DOHH2 (cell line): ENCODE results near the gene STX17.

Experiments
- EZH2phosphoT487 ChIP-seq: fragments of 200-600 bp; sonication (generic); IDR thresholded peaks from 2 replicates; pipeline ENCODE4 v1.6.1; 2017; ENCODE audit warnings: borderline replicate concordance, mild to moderate bottlenecking, antibody characterized with exemption, low read length, moderate library complexity, mixed read lengths
- TF ChIP-seq, protein P1 (sequence below): fragments of 200-600 bp; sonication (generic); IDR thresholded peaks from one replicate; pipeline ENCODE4 v1.5.1; 2014; ENCODE audit warnings: antibody characterized with exemption, mild to moderate bottlenecking, low read depth, low read length; ENCODE audit not compliant: poor library complexity, severe bottlenecking

DNA sequence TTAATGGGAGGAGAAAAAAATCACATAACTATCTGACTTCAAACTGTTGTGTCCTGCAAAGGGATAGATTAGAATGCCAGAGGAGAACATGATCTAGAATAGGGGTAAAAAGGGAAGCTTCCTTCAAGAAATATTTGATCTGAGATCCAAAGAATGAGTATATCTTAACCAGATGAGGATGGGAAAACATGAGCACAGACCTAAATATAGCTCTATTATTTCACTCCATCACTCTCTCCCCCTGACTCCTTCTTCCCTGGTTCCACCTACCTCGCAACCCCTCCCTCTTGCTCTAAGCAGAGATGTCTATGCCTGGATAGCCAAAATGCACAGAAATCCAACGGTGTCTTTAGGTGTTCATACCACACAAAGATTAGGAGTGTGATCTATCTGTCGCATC, 48.4 kb upstream of the STX17 start:
- TF ChIP-seq, protein P1, sequence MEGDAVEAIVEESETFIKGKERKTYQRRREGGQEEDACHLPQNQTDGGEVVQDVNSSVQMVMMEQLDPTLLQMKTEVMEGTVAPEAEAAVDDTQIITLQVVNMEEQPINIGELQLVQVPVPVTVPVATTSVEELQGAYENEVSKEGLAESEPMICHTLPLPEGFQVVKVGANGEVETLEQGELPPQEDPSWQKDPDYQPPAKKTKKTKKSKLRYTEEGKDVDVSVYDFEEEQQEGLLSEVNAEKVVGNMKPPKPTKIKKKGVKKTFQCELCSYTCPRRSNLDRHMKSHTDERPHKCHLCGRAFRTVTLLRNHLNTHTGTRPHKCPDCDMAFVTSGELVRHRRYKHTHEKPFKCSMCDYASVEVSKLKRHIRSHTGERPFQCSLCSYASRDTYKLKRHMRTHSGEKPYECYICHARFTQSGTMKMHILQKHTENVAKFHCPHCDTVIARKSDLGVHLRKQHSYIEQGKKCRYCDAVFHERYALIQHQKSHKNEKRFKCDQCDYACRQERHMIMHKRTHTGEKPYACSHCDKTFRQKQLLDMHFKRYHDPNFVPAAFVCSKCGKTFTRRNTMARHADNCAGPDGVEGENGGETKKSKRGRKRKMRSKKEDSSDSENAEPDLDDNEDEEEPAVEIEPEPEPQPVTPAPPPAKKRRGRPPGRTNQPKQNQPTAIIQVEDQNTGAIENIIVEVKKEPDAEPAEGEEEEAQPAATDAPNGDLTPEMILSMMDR = no peak
- TF ChIP-seq EZH2phosphoT487 = no peak
